Ectodermal cell (in vitro differentiated cells): ENCODE measurements around the gene SYNPO2.

Source experiments
- H3K27ac ChIP-seq: 2 replicates; pipeline ENCODE4 v1.7.0; 2013; ENCODE audit warnings: mild to moderate bottlenecking, low read depth, low read length; ENCODE audit not compliant: insufficient read depth, poor library complexity, severe bottlenecking
- H3K27me3 ChIP-seq: 2 replicates; pipeline ENCODE4 v1.7.0; 2013; ENCODE audit warnings: mild to moderate bottlenecking, low read length; ENCODE audit not compliant: insufficient read depth, control insufficient read depth, poor library complexity, severe bottlenecking
- H3K36me3 ChIP-seq: one replicate; pipeline ENCODE4 v1.7.0; 2013; ENCODE audit warnings: low read length; ENCODE audit not compliant: control insufficient read depth, insufficient read depth
- H3K4me1 ChIP-seq: one replicate; pipeline ENCODE4 v1.7.0; 2013; ENCODE audit warnings: low read length; ENCODE audit not compliant: control insufficient read depth, insufficient read depth
- H3K4me3 ChIP-seq: 2 replicates; pipeline ENCODE4 v1.7.0; 2013; ENCODE audit warnings: low read depth, low read length, control low read depth; ENCODE audit not compliant: insufficient read depth
- H3K9me3 ChIP-seq: 2 replicates; pipeline ENCODE4 v1.7.0; 2013; ENCODE audit warnings: mild to moderate bottlenecking, low read length, moderate library complexity; ENCODE audit not compliant: control insufficient read depth
- WGBS, 2 experiments: methylation state at CpG; one replicate each; pipeline ENCODE4 v1.1.7; 2013; ENCODE audit warnings: missing lambda C conversion rate in 2 of 2; 5-methylcytosine and 5-hydroxymethylcytosine counted together

SYNPO2 gene

DNA sequence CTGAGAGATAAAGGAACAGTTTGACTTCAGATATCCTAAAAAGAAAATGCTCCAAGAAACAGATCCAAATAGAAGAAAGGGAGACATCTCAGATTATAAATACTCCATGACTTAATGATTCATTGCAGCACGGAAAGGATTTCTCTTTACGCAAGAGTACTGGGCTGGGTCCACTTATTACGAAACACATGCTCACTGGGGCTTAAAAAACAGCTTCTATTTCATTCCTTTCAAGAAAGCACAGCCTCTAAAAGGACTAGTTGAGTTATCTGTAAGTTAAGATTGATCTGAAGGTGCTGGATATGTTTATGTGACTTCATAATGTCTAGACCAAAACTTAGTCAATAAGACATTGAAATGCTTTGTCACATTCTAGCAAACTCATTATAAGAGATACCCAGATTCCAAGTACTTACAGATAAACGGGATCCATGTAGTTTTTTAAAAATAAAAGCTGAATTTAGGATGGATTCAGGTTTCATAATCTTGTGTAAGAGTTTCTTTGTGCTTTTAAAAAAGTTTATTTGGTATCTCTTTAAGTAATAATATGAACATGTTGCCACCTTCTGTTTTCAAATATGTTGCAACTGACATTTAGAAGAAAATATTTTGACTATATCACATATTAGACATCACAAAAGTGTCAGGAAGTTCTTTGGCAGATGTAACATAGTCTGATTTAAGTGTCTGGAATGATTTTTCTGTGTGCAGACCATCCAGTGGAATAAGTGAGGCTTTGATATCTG is 137.4 kb downstream of the SYNPO2 start:
- no peak overlapping the region for H3K4me3 ChIP-seq
- H3K27ac ChIP-seq: no peak overlapping the region

DNA sequence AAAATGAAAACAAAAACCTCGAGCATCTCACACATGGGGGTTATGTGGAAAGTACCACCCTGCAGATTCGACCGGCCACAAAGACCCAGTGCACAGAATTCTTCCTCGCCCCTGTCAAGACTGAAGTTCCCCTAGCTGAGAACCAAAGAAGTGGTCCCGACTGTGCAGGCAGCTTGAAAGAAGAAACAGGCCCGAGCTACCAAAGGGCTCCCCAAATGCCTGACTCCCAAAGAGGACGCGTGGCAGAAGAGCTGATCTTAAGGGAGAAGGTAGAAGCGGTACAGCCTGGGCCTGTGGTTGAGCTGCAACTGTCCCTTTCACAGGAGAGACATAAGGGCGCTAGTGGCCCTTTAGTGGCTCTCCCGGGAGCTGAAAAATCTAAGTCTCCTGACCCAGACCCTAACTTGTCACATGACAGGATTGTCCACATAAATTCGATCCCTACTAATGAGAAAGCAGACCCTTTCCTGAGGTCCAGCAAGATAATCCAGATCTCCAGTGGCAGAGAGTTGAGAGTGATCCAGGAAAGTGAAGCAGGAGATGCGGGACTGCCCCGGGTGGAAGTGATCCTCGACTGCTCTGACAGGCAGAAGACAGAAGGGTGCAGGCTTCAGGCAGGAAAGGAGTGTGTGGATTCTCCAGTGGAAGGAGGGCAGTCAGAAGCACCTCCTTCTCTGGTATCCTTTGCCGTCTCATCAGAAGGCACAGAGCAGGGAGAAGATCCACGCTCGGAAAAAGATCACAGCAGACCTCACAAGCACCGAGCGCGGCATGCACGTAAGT is 138.2 kb downstream of the SYNPO2 start:
- WGBS, 2 experiments: 90% methylated on average over 22 of the region's 22 CpGs
- no peaks in the 10 kb centered on the region for H3K36me3 ChIP-seq
- no peak overlapping the region for H3K4me3 ChIP-seq
- H3K4me1 ChIP-seq: no peaks in the 10 kb centered on the region
- H3K9me3 ChIP-seq: no peaks in the 10 kb centered on the region
- H3K27me3 ChIP-seq: no peaks in the 10 kb centered on the region
- no peak overlapping the region for H3K27ac ChIP-seq

More for the DNA sequence above, 137.4 kb downstream of the SYNPO2 start:
- no peaks in the 10 kb centered on the region for H3K36me3 ChIP-seq
- no peaks in the 10 kb centered on the region for H3K9me3 ChIP-seq
- no peaks in the 10 kb centered on the region for H3K27me3 ChIP-seq
- H3K4me1 ChIP-seq: no peaks in the 10 kb centered on the region
- 96 to 100% methylated on average over 4 of the region's 4 CpGs for WGBS, 2 experiments

DNA sequence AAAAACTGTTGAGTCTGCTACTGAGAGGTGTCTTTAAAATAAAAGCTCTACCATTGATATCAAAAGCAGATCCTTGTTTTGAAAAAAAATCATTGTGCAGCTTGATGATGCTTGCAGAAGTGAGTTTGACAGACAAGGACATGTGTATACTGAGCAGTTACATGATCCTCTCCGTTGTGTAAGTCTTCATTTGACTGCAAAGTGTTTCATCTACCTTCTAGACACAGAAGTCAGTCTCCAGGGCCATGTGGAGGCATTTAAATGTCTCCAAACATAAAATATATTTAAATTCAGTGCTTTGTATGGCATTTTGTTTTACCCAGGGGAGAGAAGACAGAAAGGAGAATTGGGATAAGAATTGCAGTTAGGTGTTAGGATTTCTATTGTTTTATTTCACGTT is 139.2 kb downstream of the SYNPO2 start:
- Histone ChIP-seq H3K4me3 (no peak overlapping the region), H3K27ac (no peak overlapping the region), H3K4me1 (no peaks in the 10 kb centered on the region), H3K36me3 (no peaks in the 10 kb centered on the region), H3K27me3 (no peaks in the 10 kb centered on the region), H3K9me3 (no peaks in the 10 kb centered on the region)
- WGBS, 2 experiments: 84% methylated on average over 2 of the region's 2 CpGs

DNA sequence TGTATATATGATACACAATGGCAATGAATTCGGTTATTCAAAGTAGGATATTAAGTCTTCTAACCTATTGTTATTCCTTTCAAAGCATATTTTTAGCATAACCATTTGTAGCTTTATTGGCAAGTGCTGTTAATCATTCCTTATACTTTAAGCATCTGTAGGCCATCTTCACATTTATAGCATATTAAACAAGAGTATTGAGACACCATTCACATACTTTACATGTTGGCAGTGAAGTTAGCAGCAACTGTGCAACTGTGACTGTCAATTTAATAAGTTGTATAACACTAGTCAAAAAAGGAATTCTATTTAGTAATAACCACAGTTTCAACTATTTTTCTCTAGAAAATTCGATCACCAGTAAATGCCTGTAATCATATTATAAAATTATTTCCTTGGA is 139.6 kb downstream of the SYNPO2 start:
- Histone ChIP-seq H3K4me3 (no peak overlapping the region), H3K9me3 (no peaks in the 10 kb centered on the region), H3K27ac (no peak overlapping the region), H3K36me3 (no peaks in the 10 kb centered on the region), H3K27me3 (no peaks in the 10 kb centered on the region), H3K4me1 (no peaks in the 10 kb centered on the region)
- WGBS, 2 experiments: 89% methylated on average over 1 of the region's 2 CpGs; no CpG with 5 or more reads in 1 of the 2 experiments

DNA sequence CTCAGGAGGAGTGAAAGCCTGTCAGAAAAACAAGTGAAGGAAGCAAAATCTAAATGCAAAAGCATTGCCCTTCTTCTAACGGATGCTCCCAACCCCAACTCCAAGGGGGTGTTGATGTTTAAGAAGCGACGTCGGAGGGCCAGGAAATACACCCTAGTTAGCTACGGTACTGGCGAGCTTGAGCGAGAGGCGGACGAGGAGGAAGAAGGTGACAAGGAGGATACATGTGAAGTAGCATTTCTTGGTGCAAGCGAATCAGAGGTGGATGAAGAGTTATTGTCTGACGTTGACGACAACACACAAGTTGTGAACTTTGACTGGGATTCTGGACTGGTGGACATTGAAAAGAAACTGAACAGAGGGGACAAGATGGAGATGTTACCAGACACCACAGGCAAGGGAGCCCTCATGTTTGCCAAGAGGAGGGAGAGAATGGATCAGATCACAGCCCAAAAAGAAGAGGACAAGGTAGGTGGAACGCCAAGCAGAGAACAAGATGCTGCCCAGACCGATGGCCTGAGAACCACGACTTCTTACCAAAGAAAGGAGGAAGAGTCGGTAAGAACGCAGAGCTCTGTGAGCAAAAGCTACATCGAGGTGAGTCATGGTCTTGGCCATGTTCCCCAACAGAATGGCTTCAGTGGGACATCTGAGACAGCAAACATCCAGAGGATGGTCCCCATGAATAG is 141.3 kb downstream of the SYNPO2 start:
- H3K36me3 ChIP-seq: no peaks in the 10 kb centered on the region
- H3K9me3 ChIP-seq: no peaks in the 10 kb centered on the region
- no peaks in the 10 kb centered on the region for H3K27me3 ChIP-seq
- no peak overlapping the region for H3K4me3 ChIP-seq
- H3K27ac ChIP-seq: no peak overlapping the region
- WGBS, 2 experiments: 93 to 96% methylated on average over 18 of the region's 18 CpGs
- no peaks in the 10 kb centered on the region for H3K4me1 ChIP-seq

DNA sequence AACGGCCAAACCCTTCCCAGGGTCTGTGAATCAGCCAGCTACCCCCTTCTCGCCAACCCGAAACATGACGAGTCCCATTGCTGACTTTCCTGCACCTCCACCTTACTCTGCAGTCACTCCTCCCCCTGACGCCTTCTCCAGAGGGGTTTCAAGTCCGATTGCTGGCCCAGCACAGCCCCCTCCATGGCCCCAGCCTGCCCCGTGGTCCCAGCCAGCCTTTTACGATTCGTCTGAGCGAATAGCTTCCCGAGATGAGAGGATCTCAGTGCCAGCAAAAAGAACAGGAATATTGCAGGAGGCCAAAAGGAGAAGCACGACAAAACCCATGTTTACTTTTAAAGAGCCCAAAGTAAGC is 141.9 kb downstream of the SYNPO2 start:
- Histone ChIP-seq H3K4me3 (no peak overlapping the region), H3K4me1 (no peaks in the 10 kb centered on the region), H3K9me3 (no peaks in the 10 kb centered on the region), H3K27me3 (no peaks in the 10 kb centered on the region), H3K36me3 (no peaks in the 10 kb centered on the region), H3K27ac (no peak overlapping the region)
- WGBS, 2 experiments: 94% methylated on average over 12 of the region's 12 CpGs

DNA sequence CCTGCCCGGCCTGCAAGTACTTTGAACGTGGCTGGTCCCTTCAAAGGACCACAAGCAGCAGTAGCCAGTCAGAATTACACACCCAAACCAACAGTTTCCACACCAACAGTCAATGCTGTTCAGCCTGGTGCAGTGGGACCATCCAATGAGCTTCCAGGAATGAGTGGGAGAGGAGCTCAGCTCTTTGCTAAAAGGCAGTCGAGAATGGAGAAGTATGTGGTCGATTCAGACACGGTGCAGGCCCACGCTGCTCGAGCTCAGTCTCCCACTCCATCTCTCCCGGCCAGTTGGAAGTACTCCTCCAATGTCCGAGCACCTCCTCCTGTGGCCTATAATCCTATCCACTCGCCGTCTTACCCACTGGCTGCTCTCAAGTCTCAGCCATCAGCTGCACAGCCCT is 142.6 kb downstream of the SYNPO2 start:
- Histone ChIP-seq H3K9me3 (no peaks in the 10 kb centered on the region), H3K4me1 (no peaks in the 10 kb centered on the region), H3K36me3 (no peaks in the 10 kb centered on the region), H3K27me3 (no peaks in the 10 kb centered on the region), H3K4me3 (no peak overlapping the region), H3K27ac (no peak overlapping the region)
- WGBS, 2 experiments: 91 to 92% methylated on average over 11 of the region's 11 CpGs

DNA sequence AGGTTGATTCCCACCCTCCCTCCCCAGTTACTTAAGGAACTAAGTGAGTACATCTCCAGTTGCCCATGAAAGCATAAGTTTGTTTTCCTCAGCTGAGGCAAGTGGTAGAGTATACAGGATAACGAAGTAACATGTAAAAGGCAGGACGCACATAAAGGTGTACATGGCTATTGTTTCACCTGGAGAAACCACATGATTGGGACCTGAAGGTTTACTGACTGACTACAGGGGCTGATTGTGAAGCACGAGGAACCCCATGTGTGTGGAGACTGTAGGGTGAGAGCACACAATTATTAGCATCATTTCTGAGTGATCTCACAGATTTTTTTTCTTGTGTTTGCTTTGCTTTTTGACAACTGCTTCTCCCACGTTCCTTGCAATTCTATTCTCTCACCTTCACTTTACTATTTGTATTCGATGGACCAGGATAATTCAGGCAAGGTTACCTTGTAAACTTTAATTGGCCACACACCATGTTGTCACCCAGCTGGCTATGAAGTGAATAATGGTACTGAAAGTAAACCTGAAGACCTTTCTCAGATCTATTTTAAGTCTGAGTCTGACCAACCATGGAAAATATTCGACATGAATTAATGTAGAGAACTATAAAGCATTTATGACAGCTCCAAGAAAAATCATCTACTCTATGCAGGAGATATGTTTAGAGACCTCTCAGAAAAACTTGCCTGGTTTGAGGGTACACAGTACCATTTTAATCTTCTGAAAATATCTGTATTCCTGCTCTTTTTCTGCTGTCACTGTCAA is 144.4 kb downstream of the SYNPO2 start:
- no peak overlapping the region for H3K4me3 ChIP-seq
- 92 to 94% methylated on average over 5 to 6 of the region's 6 CpGs for WGBS, 2 experiments
- H3K36me3 ChIP-seq: no peaks in the 10 kb centered on the region
- H3K4me1 ChIP-seq: no peaks in the 10 kb centered on the region
- no peaks in the 10 kb centered on the region for H3K9me3 ChIP-seq
- no peaks in the 10 kb centered on the region for H3K27me3 ChIP-seq
- no peak overlapping the region for H3K27ac ChIP-seq

DNA sequence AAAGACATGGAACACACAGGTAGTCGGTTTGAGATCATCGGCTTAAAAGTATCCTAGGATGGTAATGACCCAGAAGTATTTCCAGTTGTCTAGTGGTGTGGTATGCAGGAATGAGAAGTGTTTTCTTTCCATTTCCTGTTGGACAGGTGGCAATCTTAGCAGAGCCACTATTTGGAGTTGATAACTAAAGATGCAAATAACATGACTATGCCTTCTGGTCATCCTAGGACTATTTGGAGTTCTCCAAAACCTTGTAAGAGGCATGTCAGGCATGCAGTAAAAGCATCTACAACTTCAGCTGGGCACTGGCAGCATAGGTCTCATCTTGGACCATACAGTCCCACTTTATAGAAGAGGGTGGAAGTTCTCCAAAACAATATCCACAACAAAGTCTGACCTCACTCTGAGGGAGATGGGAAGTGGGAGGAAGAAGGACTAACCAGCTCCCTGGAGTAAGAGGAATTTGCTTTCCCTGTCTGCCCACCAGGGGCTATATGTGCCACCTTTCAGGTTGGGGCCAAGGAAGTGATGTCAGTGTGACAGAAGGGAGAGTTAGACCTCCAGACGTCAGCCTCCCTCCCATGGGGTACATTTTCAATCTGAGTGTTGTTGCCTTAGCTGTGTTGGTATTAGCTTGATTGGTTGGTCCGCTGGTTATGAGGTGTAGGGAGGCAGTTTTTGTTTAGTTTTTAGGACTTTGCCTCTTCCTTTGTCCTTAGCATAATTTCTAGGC is 145.8 kb downstream of the SYNPO2 start:
- WGBS, 2 experiments: 86 to 94% methylated on average over 4 of the region's 4 CpGs
- no peak overlapping the region for H3K27ac ChIP-seq
- no peaks in the 10 kb centered on the region for H3K4me1 ChIP-seq
- no peaks in the 10 kb centered on the region for H3K36me3 ChIP-seq
- H3K4me3 ChIP-seq: no peak overlapping the region
- no peaks in the 10 kb centered on the region for H3K9me3 ChIP-seq
- no peaks in the 10 kb centered on the region for H3K27me3 ChIP-seq
